HG02852 (cell line): Measurements from ENCODE around the gene TFF2.

ENCODE experiments used
- ATAC-seq: cut with Tn5 transposase; IDR thresholded peaks from one replicate; pipeline ENCODE4 v1.9.1; 2021; ENCODE audit warnings: mild to moderate bottlenecking, moderate library complexity; ENCODE audit not compliant: unreplicated experiment

The TFF2 gene

GRCh38 chr21:42347601-42348327 lies 3.0 kb downstream of the TFF2 start:
- ATAC-seq: no peak

GRCh38 chr21:42346866-42347600 lies 3.8 kb downstream of the TFF2 start:
- ATAC-seq: no peak

- ATAC-seq: no peak
These were observed 4.4 kb downstream of the TFF2 start for GRCh38 chr21:42346441-42346840.

GRCh38 chr21:42344631-42345030 lies 6.2 kb downstream of the TFF2 start:
- ATAC-seq: no peak

GRCh38 chr21:42343963-42344510 lies 6.8 kb downstream of the TFF2 start:
- no peak for ATAC-seq

- ATAC-seq: no peak
These were observed 7.2 kb downstream of the TFF2 start for GRCh38 chr21:42343556-42343955.

GRCh38 chr21:42343101-42343500 lies 7.7 kb downstream of the TFF2 start:
- ATAC-seq: no peak

GRCh38 chr21:42341776-42342542 lies 8.8 kb downstream of the TFF2 start:
- no peak for ATAC-seq

- ATAC-seq: no peak
These were observed 10.4 kb downstream of the TFF2 start for GRCh38 chr21:42340187-42341050.

GRCh38 chr21:42338729-42339715 lies 11.8 kb downstream of the TFF2 start:
- ATAC-seq: no peak

GRCh38 chr21:42337830-42338728 lies 12.7 kb downstream of the TFF2 start:
- no peak for ATAC-seq

GRCh38 chr21:42337276-42337675 lies 13.5 kb downstream of the TFF2 start:
- no peak for ATAC-seq

GRCh38 chr21:42336054-42336453 lies 14.7 kb downstream of the TFF2 start:
- ATAC-seq: no peak

GRCh38 chr21:42332557-42333317 lies 18.1 kb downstream of the TFF2 start:
- ATAC-seq: no peak

GRCh38 chr21:42331660-42332059 lies 19.1 kb downstream of the TFF2 start:
- no peak for ATAC-seq

GRCh38 chr21:42330380-42331371 lies 20.1 kb downstream of the TFF2 start:
- ATAC-seq: no peak
